CD14-positive monocyte (primary cell): Measurements from ENCODE around the gene RASL11B. TPM values are rescaled to one million over a fixed set of nuclear protein-coding genes. Genes with fewer than 3 reads are reported as not detected.
A peak's percentile ranks its signal among the peaks of the same experiment; 100 is the strongest.

Source experiments
- DNase-seq, 3 donors: peaks; one replicate each; pipeline ENCODE4 v3.0.0-alpha.2; 2011 to 2022
- H2AFZ ChIP-seq: 2 replicates; pipeline ENCODE4 v1.6.0; 2012; ENCODE audit warnings: mild to moderate bottlenecking, low read depth, low read length, inconsistent platforms; ENCODE audit not compliant: insufficient read depth, poor library complexity, severe bottlenecking
- H3K27ac ChIP-seq, 2 donors: 1 replicate in 1 of 2; 2 replicates in 1 of 2; pipeline ENCODE4 v1.5.1; 2012 to 2013; ENCODE audit warnings: low read length in 2 of 2, control low read depth in 1 of 2, inconsistent platforms in 1 of 2, low read depth in 1 of 2, mild to moderate bottlenecking in 1 of 2
- H3K27me3 ChIP-seq, 2 donors: one replicate each; pipeline versions ENCODE4 v1.6.0 to v1.6.1; 2011 to 2013; ENCODE audit warnings: low read length in 2 of 2; ENCODE audit not compliant: control insufficient read depth in 2 of 2, insufficient read depth in 2 of 2
- H3K36me3 ChIP-seq, 2 donors: replicated peaks in 1 of 2; 1 replicate in 1 of 2; 2 replicates in 1 of 2; pipeline versions ENCODE4 v1.5.1 to v1.6.1; 2012 to 2013; ENCODE audit warnings: low read length in 2 of 2, control low read depth in 1 of 2, inconsistent platforms in 1 of 2, mild to moderate bottlenecking in 1 of 2; ENCODE audit not compliant: insufficient read depth in 2 of 2, control insufficient read depth in 1 of 2
- H3K4me1 ChIP-seq, 2 donors: 1 replicate in 1 of 2; 2 replicates in 1 of 2; pipeline versions ENCODE4 v1.5.1 to v1.6.1; 2012 to 2013; ENCODE audit warnings: low read length in 2 of 2, control low read depth in 1 of 2, inconsistent platforms in 1 of 2, mild to moderate bottlenecking in 1 of 2, moderate library complexity in 1 of 2; ENCODE audit not compliant: insufficient read depth in 2 of 2, control insufficient read depth in 1 of 2
- H3K4me2 ChIP-seq: replicated peaks from 2 replicates; pipeline ENCODE3; 2012; ENCODE audit warnings: low read length, moderate library complexity, mild to moderate bottlenecking; ENCODE audit not compliant: poor library complexity, severe bottlenecking; ENCODE audit errors: extremely low read depth
- H3K4me3 ChIP-seq, 3 experiments: fragments of 200-600 bp in 1 of 3; sonication (generic) in 1 of 3; replicated peaks in 1 of 3; 1 replicate in 2 of 3; 2 replicates in 1 of 3; pipeline ENCODE4 v1.5.1; 2011 to 2013; ENCODE audit warnings: low read length in 3 of 3, mild to moderate bottlenecking in 3 of 3, control low read depth in 2 of 3, low read depth in 2 of 3, inconsistent platforms in 1 of 3, moderate library complexity in 1 of 3
- H3K79me2 ChIP-seq: 2 replicates; pipeline ENCODE4 v1.6.0; 2012; ENCODE audit warnings: mild to moderate bottlenecking, control low read depth, inconsistent platforms, low read length, moderate library complexity; ENCODE audit not compliant: insufficient read depth
- H3K9ac ChIP-seq: 2 replicates; pipeline ENCODE4 v1.6.0; 2017; ENCODE audit warnings: low read length, mild to moderate bottlenecking; ENCODE audit not compliant: insufficient read depth, poor library complexity, severe bottlenecking
- H3K9me3 ChIP-seq, 2 donors: replicated peaks in 1 of 2; 1 replicate in 1 of 2; 2 replicates in 1 of 2; pipeline versions ENCODE4 v1.5.1 to v1.6.1; 2012 to 2013; ENCODE audit warnings: low read length in 2 of 2, control low read depth in 1 of 2; ENCODE audit not compliant: control insufficient read depth in 1 of 2, insufficient read depth in 1 of 2
- H4K20me1 ChIP-seq: 2 replicates; pipeline ENCODE4 v1.6.0; 2012; ENCODE audit warnings: mild to moderate bottlenecking, low read length, control low read depth, moderate library complexity; ENCODE audit not compliant: insufficient read depth
- H3K27ac Mint-ChIP-seq, 7 donors: one replicate each; pipeline ENCODE4 v1.8.0; 2020; ENCODE audit warnings: mild to moderate bottlenecking in 7 of 7, mixed read lengths in 7 of 7, moderate library complexity in 6 of 7, inconsistent platforms in 2 of 7
- H3K27me3 Mint-ChIP-seq, 3 donors: one replicate each; pipeline ENCODE4 v1.8.0; 2021 to 2022; ENCODE audit warnings: low read depth in 3 of 3, mild to moderate bottlenecking in 3 of 3, mixed read lengths in 3 of 3, moderate library complexity in 3 of 3, inconsistent platforms in 1 of 3
- H3K36me3 Mint-ChIP-seq, 2 donors: one replicate each; pipeline ENCODE4 v1.8.0; 2020; ENCODE audit warnings: mixed read lengths in 2 of 2, inconsistent platforms in 1 of 2, mild to moderate bottlenecking in 1 of 2
- H3K4me1 Mint-ChIP-seq: one replicate; pipeline ENCODE4 v1.8.0; 2020; ENCODE audit warnings: mild to moderate bottlenecking, mixed read lengths
- H3K4me3 Mint-ChIP-seq, 2 donors: one replicate each; pipeline ENCODE4 v1.8.0; 2020; ENCODE audit warnings: mild to moderate bottlenecking in 2 of 2, mixed read lengths in 2 of 2, moderate library complexity in 1 of 2
- H3K9me3 Mint-ChIP-seq, 7 donors: one replicate each; pipeline ENCODE4 v1.8.0; 2020 to 2022; ENCODE audit warnings: mixed read lengths in 7 of 7, mild to moderate bottlenecking in 6 of 7, moderate library complexity in 6 of 7, inconsistent platforms in 2 of 7
- WGBS: methylation state at CpG from one replicate; pipeline ENCODE4 v1.1.5; 2013; ENCODE audit warnings: missing lambda C conversion rate; ENCODE audit not compliant: insufficient coverage; 5-methylcytosine and 5-hydroxymethylcytosine counted together
- intact Hi-C, 2 donors: fragments of 100-400 bp; cut with micrococcal nuclease; formaldehyde crosslinking; loops; one replicate each; pipeline versions ENCODE4 v1.15.0 to v1.15.1; 2023
- polyA plus RNA-seq, 3 donors: library from polyadenylated mRNA; depleted of rRNA in 1 of 3; unstranded in 2 of 3; stranded (reverse) in 1 of 3; fragments of 300-500 nt in 2 of 3; fragments of >200 nt in 1 of 3; fragmentation: Illumina TruSeq in 2 of 3; gene quantifications; 1 replicate in 2 of 3; 2 replicates in 1 of 3; pipeline ENCODE4 v1.2.3, GENCODE V29; 2012 to 2021
- TF ChIP-seq, protein P1 (sequence below): fragments of 200-600 bp; IDR thresholded peaks from one replicate; pipeline ENCODE4 v1.8.0; 2022; ENCODE audit warnings: antibody characterized with exemption, mild to moderate bottlenecking

The RASL11B gene
- polyA plus RNA-seq, 3 donors, result not detected

DNA sequence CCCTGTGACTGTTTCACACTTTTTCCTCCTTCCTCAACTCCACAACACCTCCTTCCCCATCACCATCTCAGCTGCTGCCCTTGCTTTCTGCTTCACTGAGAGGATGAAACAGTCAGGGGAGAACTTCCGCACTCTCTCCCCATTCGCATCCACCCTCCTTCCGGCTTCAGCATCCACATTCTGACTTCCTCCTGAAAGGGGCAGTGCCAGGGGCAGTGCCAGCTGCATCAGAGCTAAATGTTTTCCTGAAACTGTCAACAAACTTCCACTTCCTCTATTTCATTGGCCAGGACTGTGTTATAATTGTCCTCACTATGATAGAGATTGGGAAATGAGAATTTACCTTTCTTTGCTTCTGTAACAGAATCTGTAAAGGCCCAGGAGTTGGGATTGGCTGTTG is 18.2 kb upstream of the RASL11B start:
- Histone ChIP-seq H3K9ac (no peak overlapping the region), H3K36me3 (no peaks in the 10 kb centered on the region), H2AFZ (peak overlapping the region; percentile 66), H4K20me1 (no peaks in the 10 kb centered on the region), H3K27ac (peak overlapping the region in 1 of 2 donors; percentile 72), H3K4me3 (no peak overlapping the region), H3K4me2 (peak overlapping the region; percentile 21), H3K79me2 (no peaks in the 10 kb centered on the region), H3K4me1 (peaks cover 16 to 17% of the 10 kb centered on the region in 2 donors), H3K9me3 (no peaks in the 10 kb centered on the region), H3K27me3 (no peaks in the 10 kb centered on the region)
- peaks cover 0 to 5% (median 0%) of the 10 kb centered on the region in 7 donors for H3K9me3 Mint-ChIP-seq
- H3K4me1 Mint-ChIP-seq, result peaks cover 20% of the 10 kb centered on the region
- TF ChIP-seq, protein P1, sequence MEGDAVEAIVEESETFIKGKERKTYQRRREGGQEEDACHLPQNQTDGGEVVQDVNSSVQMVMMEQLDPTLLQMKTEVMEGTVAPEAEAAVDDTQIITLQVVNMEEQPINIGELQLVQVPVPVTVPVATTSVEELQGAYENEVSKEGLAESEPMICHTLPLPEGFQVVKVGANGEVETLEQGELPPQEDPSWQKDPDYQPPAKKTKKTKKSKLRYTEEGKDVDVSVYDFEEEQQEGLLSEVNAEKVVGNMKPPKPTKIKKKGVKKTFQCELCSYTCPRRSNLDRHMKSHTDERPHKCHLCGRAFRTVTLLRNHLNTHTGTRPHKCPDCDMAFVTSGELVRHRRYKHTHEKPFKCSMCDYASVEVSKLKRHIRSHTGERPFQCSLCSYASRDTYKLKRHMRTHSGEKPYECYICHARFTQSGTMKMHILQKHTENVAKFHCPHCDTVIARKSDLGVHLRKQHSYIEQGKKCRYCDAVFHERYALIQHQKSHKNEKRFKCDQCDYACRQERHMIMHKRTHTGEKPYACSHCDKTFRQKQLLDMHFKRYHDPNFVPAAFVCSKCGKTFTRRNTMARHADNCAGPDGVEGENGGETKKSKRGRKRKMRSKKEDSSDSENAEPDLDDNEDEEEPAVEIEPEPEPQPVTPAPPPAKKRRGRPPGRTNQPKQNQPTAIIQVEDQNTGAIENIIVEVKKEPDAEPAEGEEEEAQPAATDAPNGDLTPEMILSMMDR, result no peak
- H3K27ac Mint-ChIP-seq, result peak overlapping the region; percentile 4 to 87 (median 80)
- DNase-seq, result peak; percentile 82 to 88 (median 83)
- peak overlapping the region; percentile 13 to 72 for H3K4me3 Mint-ChIP-seq
- WGBS, result 0% methylated on average over 3 of the region's 3 CpGs
- intact Hi-C loops, result no loop called here
- H3K27me3 Mint-ChIP-seq, result peaks cover 1 to 3% (median 2%) of the 10 kb centered on the region in 3 donors
- no peaks in the 10 kb centered on the region for H3K36me3 Mint-ChIP-seq

DNA sequence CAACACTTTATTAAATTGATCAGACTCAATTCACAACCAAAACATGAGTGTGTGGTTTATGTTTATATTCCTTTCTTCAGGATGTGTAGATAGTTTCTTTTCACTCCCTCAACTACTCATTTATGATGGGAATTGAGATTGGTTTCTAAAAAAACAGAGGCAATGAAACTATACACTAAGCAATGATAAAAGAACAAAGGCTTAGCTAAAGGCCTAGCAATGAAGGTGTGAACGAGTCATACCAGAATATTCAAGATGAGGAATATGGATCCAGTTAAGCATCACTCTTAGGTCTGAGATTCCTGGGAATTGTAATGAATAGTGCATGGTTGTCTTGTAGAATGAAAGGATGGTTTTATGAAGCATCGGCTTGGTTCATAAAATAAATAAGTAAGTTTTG is 17.5 kb upstream of the RASL11B start:
- H3K36me3 Mint-ChIP-seq, result no peaks in the 10 kb centered on the region
- peak overlapping the region in 4 of 7 donors; percentile 37 to 70 (median 44) for H3K27ac Mint-ChIP-seq
- peaks cover 0 to 5% (median 0%) of the 10 kb centered on the region in 7 donors for H3K9me3 Mint-ChIP-seq

More for the DNA sequence above, 17.5 kb upstream of the RASL11B start:
- no peak overlapping the region for H2AFZ ChIP-seq
- 100% methylated on average over 1 of the region's 2 CpGs for WGBS
- Mint-ChIP-seq H3K4me3 (no peak overlapping the region), H3K27me3 (peaks cover 1 to 5% (median 2%) of the 10 kb centered on the region in 3 donors), H3K4me1 (peaks cover 20% of the 10 kb centered on the region)
- H3K27ac ChIP-seq, result peak overlapping the region in 1 of 2 donors; percentile 72
- peaks cover 16 to 17% of the 10 kb centered on the region in 2 donors for H3K4me1 ChIP-seq
- no peak for DNase-seq
- intact Hi-C loops, result no loop called here
- H3K4me3 ChIP-seq, result no peak overlapping the region
- TF ChIP-seq, protein P1, result no peak
- no peaks in the 10 kb centered on the region for H3K36me3 ChIP-seq
- no peaks in the 10 kb centered on the region for H3K9me3 ChIP-seq
- H3K9ac ChIP-seq, result no peak overlapping the region
- no peak overlapping the region for H3K4me2 ChIP-seq
- no peaks in the 10 kb centered on the region for H4K20me1 ChIP-seq
- H3K27me3 ChIP-seq, result no peaks in the 10 kb centered on the region
- H3K79me2 ChIP-seq, result no peaks in the 10 kb centered on the region
